RPMI7951 (cell line): ENCODE data around the gene TRAF3. TPM values are rescaled to one million over a fixed set of nuclear protein-coding genes. Genes with fewer than 3 reads are reported as not detected.
"Not testable (repeated sequence)": the region's sequence is repeated elsewhere in the genome, so short reads cannot be mapped to it uniquely, and the experiment has no call there.

Experiments used
- DNase-seq: peaks from one replicate; pipeline ENCODE4 v3.0.0-alpha.2; 2012; ENCODE audit warnings: low read depth
- total RNA-seq: library from RNA; depleted of rRNA; stranded (reverse); fragments of >200 nt; shearing (Covaris generic); gene quantifications from 2 replicates; pipeline ENCODE4 v1.2.3, GENCODE V29; 2014

TRAF3 gene
- total RNA-seq, 1 experiment from 2014 or later, result 15.7 TPM

DNA sequence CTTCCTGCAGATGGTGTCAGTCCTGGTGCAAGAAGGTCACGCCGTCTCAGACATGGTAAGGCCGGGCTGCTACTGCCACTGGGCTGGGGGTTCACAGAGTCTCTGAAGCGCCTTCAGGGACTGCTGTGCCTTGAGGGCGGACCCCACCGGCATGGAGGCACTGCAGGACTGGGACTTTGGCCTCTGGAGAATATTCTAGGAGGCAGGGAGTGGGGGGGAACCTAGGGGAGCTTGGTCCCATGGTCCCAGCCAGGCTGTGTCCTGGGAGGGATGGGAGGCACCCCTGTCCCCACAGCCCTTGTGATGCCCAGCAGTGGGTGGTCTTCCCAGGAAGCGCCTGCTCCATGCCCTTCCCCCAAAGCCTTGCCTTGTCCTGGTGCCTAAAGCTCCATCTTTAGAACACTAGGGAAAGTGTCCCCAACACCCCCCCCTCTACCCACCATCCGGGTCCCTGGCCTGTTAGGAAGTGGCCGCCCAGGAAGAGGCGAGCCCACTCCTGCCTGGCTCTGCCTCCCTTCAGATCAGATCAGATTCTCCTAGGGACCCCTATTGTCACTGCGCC is 146.8 kb downstream of the TRAF3 start:
- no peak for DNase-seq

DNA sequence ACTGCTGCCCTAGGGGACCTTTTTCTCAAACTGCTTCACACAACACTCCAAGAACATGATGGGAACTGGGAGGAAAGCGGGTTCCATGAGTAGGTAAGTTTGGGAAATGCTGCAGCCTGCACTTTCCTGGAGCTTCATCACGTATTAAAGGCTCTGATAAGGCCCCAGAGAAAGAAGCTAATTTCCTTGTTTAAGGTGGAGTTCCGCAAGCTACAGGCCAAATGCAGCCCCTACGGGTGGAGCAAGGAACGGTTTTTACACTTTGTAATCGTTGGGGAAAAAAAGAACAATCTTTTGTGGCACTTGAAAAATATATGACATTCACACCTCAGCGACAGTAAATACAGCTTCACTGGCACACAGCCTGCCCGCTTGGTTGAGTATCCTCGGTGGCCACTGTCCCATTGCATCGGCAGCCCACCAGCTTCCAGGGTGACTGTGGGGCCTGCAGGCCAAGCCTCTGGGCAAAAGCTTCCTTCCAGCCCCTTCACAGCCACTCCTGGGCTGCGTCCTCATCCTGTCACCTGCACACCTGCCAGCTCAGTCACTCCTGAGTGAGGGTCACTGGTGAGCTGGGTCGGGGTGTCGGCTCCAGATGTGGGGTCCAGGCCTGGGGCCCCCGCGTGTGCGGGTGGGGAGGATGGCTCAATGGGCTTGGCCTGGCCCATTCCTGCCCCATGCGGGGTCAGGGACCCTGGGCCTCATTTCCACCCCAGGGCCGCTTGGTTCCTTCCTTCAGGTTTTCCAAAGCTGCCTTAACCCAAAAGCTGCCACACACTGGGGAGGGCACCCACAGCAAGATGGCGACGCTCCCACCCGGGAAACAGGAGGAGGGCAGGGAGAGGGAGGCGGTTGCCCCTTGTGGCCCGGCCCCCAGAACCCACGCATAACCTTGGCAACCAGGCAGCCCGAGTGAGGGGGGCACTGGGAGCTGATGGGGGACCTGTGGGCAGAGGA is 147.7 kb downstream of the TRAF3 start:
- DNase-seq, result no peak

DNA sequence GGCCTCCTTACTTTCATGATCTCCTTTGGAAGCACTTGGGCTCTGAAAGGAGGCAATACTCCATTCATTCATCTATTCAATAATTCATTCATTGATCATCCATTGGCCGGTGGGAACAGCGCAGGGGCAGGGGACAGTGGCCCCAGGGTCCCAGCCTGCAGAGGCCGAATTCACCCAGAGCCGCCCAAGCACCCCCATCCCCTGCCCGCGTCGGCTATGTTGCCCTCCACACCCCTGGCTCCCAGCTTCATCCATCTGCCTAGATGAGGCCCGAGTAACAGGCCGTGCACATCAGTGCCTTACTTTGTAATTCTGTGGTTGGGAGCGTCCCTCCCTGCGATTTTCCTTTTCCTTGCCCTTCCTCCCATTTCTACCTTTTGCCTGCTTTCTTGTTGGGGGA is 148.4 kb downstream of the TRAF3 start:
- no peak for DNase-seq

DNA sequence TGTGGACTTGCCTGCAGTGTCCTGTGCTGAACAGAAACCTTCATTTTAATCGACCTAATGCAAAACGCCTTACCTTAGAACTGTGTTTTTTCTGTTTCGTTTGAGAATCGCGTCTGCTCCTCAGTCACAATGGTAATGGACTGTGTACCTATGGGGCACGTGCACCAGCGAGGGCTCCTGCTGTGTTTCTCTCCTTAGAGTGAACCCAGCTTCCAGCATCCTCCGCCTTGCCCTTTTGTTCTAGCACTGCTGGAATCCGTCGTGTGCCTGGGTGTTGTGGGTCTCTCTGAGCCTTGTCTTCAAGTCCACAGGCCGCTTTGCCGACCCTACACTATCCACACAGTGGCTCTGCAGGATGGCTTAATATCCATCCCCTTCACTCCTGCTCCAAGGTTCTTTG is 148.9 kb downstream of the TRAF3 start:
- DNase-seq, result no peak

DNA sequence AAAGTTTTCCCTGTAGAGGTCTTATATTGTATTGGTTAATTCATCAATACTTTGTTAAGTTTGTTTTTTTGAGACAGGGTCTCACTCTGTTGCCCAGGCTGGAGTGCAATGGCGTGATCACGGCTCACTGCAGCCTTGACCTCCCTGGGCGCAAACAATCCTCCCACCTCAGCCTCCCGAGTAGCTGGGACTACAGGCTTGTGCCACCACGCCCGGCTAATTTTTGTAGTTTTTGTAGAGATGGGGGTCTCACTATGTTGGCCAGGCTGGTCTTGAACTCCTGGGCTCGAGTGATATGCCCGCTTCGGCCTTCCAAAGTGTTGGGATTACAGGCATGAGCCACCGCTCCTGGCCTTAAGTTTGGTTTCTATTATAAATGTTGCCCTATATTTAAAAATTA is 149.6 kb downstream of the TRAF3 start:
- not testable (repeated sequence) for DNase-seq

DNA sequence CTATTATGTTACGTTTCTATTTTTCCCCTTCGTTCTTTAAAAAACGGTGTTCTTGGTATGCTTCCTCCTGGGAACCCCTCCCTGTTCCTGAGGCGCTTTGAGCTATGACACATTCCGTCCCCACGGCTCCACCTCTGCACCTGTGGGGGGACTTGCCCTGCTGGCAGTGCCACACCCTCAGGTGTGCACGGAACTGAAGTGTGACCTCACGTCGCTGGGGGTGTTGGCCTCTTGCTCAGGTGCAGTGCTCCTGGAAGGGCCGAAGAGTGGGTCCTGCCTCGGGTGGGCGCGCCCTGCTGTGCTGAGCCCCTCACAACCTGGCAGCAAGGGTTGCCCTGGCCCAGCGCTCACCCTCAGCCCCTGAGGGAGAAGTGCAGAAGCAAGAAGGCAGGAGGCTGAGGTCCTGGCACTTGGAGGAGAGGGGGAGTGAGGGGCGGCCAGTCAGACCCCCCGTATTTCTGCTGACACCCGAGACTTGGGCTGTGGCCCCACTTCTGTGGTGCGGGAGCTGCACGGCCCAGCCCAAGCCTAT is 150.2 kb downstream of the TRAF3 start:
- no peak for DNase-seq

DNA sequence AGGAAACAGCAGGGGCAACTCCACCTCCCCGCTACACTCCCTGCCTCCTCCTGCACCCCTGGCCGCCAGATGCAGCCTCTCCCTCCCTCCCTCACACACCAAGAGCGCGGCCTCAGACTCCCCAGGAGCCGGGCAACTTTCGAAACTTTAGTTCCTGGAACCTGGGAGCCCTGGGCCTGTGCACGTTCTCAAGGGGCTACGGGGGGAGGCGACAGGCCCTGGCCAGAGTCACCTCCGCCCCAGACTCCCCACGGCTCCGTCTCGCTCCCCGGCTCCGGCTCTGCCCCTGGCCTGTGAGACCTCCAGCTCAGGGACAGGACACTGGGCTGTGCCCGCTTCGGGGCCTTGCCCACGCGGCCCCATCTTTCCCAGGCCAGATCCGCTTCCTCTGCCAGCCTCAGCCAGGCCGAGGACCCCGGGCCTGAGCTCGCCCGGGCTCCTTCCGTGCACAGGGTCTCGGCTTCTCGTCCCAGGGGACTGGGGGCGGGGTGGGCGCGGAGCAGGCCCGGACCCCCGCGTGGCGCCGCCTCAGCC is 150.7 kb downstream of the TRAF3 start:
- DNase-seq, result no peak

DNA sequence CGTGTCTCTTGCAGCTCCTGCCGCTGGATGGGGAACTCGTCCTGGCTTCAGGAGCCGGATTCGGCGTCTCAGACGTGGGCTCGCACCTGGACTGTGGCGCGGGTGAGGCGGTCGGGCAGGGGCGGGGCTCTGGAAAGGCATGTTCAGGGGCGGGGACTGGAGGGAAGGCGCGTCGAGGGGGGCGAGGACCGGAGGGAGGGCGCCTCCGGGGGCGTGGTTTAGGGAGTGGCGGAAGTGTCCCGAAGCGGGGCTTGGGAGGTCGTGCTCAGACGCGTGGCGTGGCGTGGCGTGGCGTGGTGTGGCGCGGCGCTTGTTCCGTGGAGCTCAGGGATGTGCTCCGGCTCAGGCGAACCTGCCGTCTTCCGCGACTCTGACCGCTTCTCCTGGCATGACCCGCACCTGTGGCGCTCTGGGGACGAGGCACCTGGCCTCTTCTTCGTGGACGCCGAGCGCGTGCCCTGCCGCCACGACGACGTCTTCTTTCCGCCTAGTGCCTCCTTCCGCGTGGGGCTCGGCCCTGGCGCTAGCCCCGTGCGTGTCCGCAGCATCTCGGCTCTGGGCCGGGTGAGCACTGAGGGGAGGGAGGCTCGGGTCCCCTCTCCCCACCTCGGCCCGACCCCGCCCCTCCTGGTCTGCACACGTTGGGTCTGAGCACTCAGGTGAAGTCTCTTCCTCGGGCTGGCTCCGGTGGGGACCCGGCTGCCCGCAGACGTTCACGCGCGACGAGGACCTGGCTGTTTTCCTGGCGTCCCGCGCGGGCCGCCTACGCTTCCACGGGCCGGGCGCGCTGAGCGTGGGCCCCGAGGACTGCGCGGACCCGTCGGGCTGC is 151.4 kb downstream of the TRAF3 start:
- DNase-seq, result no peak

DNA sequence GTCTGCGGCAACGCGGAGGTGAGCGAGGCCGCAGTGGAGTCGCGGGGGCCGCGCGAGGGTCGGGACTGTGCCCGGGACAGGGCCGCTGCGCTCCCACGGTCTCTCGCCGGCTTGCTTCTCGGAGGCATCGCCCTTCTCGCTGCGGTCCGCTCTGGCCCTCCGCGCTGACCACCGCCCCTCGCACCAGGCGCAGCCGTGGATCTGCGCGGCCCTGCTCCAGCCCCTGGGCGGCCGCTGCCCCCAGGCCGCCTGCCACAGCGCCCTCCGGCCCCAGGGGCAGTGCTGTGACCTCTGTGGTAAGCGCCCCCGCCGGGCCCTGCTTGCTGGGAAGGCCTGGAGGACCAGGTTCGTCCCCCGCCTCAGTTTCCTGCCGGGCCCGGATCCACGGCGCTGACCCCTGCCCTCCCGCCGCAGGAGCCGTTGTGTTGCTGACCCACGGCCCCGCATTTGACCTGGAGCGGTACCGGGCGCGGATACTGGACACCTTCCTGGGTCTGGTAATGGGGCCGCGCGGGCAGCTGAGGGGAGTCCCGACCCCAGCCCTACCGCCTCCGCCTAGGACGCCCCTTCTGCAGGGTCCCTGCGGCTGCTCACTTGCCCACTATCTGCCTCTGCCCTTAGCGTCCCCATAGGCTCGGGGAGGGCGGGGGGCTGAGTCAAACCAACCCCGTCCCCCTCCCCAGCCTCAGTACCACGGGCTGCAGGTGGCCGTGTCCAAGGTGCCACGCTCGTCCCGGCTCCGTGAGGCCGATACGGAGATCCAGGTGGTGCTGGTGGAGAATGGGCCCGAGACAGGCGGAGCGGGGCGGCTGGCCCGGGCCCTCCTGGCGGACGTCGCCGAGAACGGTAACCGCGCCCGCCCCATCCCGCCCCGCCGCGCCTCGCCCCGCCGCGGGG is 152.2 kb downstream of the TRAF3 start:
- DNase-seq, result no peak

DNA sequence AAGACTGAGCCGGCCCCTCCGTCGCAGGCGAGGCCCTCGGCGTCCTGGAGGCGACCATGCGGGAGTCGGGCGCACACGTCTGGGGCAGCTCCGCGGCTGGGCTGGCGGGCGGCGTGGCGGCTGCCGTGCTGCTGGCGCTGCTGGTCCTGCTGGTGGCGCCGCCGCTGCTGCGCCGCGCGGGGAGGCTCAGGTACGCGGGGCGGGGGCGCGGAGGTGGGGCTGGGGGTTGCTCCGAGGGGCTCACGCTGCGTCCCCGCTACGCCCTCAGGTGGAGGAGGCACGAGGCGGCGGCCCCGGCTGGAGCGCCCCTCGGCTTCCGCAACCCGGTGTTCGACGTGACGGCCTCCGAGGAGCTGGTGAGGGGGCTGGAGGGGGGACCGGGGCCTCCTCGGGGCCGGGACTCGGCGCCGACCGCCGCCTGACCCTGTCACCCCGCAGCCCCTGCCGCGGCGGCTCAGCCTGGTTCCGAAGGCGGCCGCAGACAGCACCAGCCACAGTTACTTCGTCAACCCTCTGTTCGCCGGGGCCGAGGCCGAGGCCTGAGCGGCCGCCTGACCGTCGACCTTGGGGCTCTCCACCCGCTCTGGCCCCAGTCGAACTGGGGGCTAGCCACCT is 153.0 kb downstream of the TRAF3 start:
- DNase-seq, result no peak

DNA sequence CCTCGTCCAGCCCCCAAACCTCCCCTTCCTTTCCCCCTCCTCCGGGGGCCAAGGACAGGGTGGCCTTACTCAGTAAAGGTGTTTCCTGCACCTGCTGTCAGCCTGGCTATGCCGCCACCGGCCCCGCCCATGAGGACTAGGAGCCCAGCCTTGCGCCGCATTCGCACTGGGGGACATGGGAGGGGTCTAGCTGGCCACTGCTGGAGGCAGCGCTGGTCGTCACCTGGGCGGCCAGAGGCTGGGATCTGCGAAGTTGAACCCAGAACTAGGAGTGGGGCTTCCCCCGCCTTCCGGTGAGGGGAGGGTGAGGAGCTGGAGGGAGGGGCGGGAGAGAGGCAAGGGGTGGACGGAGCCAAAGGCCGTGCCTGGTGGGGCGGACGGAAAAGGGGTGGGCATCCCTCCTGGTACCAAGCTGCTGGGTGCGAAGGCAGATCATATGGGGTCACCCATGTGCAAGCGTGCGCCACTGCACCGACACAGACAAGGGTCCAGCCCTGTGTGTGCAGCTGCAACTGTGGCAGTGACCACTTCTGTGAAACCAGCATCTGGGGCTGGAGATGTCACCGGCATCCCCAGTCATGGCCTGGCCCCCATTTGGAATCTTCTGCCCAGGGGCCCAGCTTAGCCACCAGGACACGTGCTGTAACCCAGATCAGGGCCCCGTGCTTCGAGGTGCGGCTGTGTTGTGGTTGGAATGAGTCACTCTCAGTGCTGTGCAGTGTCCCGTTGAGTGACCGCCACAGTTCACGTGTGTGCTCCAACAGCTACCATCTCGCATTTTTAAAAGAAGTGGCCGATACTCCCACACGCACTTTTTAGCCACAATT is 153.7 kb downstream of the TRAF3 start:
- peak; percentile 84 for DNase-seq

DNA sequence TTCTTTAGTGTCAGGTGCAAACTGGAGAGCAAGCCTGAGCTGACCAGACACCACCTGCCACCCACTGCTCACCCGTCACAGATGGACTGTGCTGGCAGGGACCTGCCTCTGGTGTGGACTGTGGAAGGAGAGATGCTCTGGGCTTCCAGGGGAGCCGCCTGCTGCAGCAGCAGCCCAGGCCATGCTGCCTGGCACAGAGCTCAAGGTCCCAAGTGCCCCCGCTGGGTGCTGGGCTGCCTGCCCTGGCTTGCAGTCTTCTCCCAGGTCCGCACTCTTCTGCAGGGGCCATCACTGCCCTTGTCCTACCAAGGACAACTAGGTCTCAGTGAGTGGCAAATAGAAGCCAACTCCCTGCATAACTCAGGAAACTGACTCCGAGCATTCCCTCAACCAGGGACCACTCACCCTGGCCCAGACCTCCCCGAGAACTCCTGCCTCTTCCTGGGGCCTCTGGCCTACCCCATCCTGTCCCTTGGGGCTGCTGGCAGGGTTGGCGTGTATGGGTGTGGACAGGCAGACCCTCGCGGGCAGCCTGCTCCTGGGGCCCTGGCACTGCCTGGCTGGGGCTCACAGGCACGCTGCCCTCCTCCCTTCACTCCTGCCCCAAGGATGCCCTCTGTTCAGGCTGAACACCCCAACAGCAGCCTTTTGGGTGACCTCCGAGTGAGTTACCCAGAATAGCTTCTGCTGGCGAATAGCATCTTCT is 154.5 kb downstream of the TRAF3 start:
- no peak for DNase-seq

DNA sequence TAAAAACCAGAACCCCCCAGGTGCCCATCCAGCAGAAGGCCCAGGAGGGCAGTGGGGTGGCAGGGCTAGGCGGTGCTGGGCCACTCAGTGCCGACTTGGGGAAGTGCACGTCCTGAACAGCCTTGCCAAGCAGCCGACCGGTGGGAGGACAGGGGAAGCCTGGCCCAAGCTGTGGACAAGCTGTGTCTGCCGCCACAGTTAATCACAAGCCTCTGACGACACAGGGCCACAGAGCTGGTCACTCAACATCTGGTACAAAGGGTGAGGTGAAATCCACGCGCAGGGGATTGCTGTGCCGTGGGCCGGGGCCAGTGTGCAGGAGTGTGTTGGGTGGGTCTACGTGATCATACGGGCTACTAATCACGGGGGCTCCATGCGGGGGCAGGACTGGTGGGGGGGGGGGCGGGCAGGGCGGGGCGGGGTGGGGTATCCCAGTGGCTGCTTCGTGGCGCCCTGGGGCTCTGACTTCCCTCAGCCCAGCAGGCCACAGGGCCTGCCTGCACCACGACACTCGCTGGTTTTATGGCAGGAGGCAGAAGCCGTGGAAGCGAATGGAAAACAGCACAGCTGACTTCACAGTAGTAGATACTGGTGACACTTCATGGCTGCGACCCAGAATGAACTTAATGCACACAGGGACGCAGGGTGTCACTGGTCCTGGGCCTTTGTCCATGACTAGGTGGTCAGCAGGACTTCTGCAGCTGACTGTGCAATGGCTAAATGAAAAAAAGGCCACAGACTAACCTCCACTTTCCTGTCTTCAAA is 155.4 kb downstream of the TRAF3 start:
- DNase-seq, result no peak

DNA sequence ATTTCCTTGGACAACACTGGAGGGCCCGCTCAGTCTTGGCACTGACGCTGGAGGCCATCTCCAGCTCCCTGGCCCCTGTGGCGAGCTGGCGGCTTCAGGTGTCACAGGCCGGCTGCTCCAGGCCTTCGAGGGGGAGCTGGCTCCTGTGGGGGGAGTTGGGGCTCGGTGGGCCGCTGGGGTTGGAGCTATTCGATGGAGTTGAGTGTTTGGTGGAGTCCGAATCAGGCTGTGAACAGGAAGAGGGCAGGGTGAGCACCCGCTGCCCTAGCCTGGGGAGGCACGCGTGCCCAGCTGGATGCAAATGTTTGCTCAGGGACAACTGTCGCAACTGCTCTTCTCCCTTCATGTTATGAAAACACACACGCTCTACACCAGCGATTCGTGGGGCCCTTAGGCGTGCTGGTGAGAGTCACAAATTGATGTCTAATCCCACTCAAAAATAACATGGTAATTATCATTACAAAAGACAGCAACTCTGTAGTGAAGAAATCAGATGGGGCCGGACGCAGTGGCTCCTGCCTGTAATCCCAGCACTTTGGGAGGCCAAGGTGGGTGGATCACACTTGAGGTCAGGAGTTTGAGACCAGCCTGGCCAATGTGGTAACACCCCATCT is 156.5 kb downstream of the TRAF3 start:
- DNase-seq, result no peak

DNA sequence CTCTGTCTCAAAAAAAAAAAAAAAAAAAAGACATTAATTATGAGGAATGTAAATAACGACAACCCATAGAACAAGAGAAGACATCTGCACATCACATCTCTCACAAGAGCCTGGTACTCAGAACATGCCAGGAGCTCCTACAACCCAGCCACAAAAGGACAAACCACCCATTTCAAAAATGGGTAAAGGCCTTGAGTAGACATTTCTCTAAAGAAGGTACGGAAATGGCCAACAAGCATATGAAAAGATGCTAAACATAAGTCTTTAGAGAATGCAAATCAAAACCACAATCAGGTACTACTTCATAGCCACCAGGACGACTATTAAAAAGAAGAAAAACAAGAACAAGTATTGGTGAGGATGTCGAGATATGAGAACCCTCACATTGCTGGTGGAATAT is 158.5 kb downstream of the TRAF3 start:
- no peak for DNase-seq

DNA sequence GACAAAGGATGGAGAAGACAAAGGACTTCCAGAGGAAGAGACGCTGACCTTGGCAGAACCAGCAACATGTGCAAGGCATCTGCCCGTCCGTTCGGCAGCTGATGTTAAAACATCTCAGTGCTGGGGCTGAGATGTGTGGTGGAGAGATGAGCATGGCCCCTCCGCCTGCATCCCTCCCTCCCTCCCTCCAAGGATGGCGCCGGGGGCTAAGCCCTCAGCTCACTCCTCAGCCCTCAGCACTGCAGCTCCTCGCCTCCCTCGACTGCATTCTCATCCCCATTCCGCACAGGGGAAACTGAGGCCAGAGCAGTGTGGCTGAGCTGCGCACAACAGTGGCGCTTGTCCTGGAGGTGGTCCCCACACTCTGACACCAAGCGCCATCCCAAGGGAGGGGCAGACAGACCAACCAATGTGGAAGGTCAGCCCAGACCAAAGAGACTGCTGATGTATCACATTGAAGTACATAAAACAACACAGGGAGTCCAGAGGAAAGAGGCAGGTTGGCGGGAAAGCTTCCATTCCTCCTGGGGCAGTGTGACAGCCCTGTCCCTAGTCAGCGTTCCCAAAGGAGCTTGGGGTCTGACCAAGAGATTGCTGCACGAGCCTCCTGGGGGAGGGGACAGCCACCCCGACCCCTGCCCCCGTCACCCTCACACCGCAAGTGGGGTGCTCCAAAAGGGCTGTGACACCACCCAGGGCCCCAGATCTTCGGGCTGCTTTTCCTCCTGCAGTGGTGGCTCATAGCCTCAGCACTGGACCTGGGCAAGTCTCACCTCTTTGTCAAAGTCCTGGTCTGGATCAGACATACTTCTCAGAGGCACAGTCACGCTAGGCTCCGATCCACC is 160.3 kb downstream of the TRAF3 start:
- DNase-seq, result no peak

DNA sequence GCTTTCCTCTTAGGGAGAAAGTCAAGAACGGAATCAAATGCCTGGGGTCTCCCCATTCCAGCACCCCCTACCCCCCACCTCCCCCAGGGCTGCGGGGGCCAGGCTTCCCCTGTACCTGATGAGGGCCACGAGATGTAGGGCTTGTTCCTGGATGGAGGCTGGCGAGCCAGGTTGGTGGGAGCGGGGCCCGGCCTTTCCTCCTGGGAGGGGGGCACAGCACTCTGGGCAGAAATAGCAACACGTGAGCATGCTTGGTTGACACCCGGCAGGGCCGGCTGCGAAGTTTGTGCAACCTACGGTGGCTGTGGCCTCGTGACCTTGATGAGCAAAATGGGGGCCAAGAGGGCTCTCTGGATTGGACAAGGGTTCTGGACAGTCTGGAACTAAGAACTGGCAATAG is 160.9 kb downstream of the TRAF3 start:
- DNase-seq, result no peak
